HepG2 (cell line): ENCODE data around the gene RPLP2. TPM values are rescaled to one million over a fixed set of nuclear protein-coding genes. Genes with fewer than 3 reads are reported as not detected.
A peak's percentile ranks its signal among the peaks of the same experiment; 100 is the strongest.

Experiments
- ATAC-seq: fragments of 200-7000 bp; cut with Tn5 transposase; 3 replicates; pipeline ENCODE4 v1.9.1; 2020; ENCODE audit warnings: mild to moderate bottlenecking, moderate library complexity
- BruUV-seq: library from RNA; stranded (reverse); fragments of 400-500 nt; replicated peaks from 2 replicates; lab custom pipeline; 2021; lab: Mats Ljungman, UMichigan
- CTCF ChIA-PET: fragments of 300-600 bp; formaldehyde crosslinking; extraction: SDS; loops from one replicate; lab custom pipeline; 2021; ENCODE audit warnings: low total read pairs, inconsistent platforms, low intra/inter-chr PET ratio; lab: Yijun Ruan, JAX
- POLR2A ChIA-PET: fragments of 350-600 bp; sonication (Branson Sonifier 250); formaldehyde crosslinking; loops from one replicate; lab custom pipeline; 2020; ENCODE audit warnings: antibody characterized with exemption, inconsistent platforms; lab: Yijun Ruan, JAX
- DNase-seq: peaks from one replicate; pipeline ENCODE4 v3.0.0-alpha.2; 2015; ENCODE audit warnings: low spot score
- FAIRE-seq: peaks from 3 replicates; lab custom pipeline; 2011; peaks lifted over from hg19 to GRCh38; lab: Jason Lieb, UNC
- H2AFZ ChIP-seq: one replicate; pipeline ENCODE4 v1.6.1; 2011; ENCODE audit warnings: low read length, inconsistent platforms
- H3K27ac ChIP-seq: fragments of 300-600 bp; 3 replicates; pipeline ENCODE4 v1.8.0; 2011; ENCODE audit warnings: mixed run types, mild to moderate bottlenecking, mixed read lengths, low read length, inconsistent platforms; ENCODE audit not compliant: insufficient read depth; ENCODE audit errors: extremely low read length
- H3K27me3 ChIP-seq, 2 experiments: fragments of 200-600 bp in 1 of 2; 2 replicates in 1 of 2; 3 replicates in 1 of 2; pipeline versions ENCODE4 v1.6.0 to v1.8.0; 2011; ENCODE audit warnings: low read length in 2 of 2, mild to moderate bottlenecking in 2 of 2, moderate library complexity in 2 of 2, inconsistent platforms in 1 of 2; ENCODE audit not compliant: insufficient read depth in 2 of 2, control insufficient read depth in 1 of 2
- H3K36me3 ChIP-seq, 2 experiments: fragments of 200-600 bp in 1 of 2; replicated peaks in 1 of 2; 2 replicates in 1 of 2; 3 replicates in 1 of 2; pipeline versions ENCODE4 v1.5.1 to v1.8.0; 2011; ENCODE audit warnings: low read length in 2 of 2, inconsistent platforms in 1 of 2; ENCODE audit not compliant: insufficient read depth in 2 of 2, control insufficient read depth in 1 of 2
- H3K4me1 ChIP-seq: 2 replicates; pipeline ENCODE4 v1.5.1; 2012; ENCODE audit warnings: low read length, inconsistent platforms; ENCODE audit not compliant: insufficient read depth
- H3K4me2 ChIP-seq: 2 replicates; pipeline ENCODE4 v1.6.0; 2011; ENCODE audit warnings: low read depth, low read length, inconsistent platforms
- H3K4me3 ChIP-seq, 3 experiments: fragments of 200-600 bp in 1 of 3; sonication (generic), shearing (Covaris generic) in 1 of 3; replicated peaks in 1 of 3; 2 replicates each; pipeline ENCODE4 v1.5.1; 2011 to 2016; ENCODE audit warnings: low read length in 3 of 3, inconsistent platforms in 2 of 3, low read depth in 2 of 3, mild to moderate bottlenecking in 2 of 3, control low read depth in 1 of 3, mixed read lengths in 1 of 3; ENCODE audit not compliant: insufficient read depth in 1 of 3
- H3K79me2 ChIP-seq: one replicate; pipeline ENCODE4 v1.6.1; 2011; ENCODE audit warnings: low read length, inconsistent platforms; ENCODE audit not compliant: insufficient read depth
- H3K9ac ChIP-seq: 2 replicates; pipeline ENCODE4 v1.6.0; 2011; ENCODE audit warnings: mild to moderate bottlenecking, low read depth, low read length, inconsistent platforms; ENCODE audit not compliant: insufficient read depth
- H3K9me3 ChIP-seq: 2 replicates; pipeline ENCODE4 v1.5.1; 2012; ENCODE audit warnings: mild to moderate bottlenecking, low read length
- H4K20me1 ChIP-seq: 2 replicates; pipeline ENCODE4 v1.6.0; 2011; ENCODE audit warnings: inconsistent platforms, mild to moderate bottlenecking, low read length, moderate library complexity; ENCODE audit not compliant: insufficient read depth
- ARID5B ChIP-seq: IDR thresholded peaks from 2 replicates; pipeline ENCODE4 v1.4.0; 2020; ENCODE audit warnings: mild to moderate bottlenecking, missing genetic modification reagents
- CBX5 ChIP-seq: sonication (generic); formaldehyde crosslinking; IDR thresholded peaks from 2 replicates; pipeline ENCODE4 v1.4.0; 2020; ENCODE audit warnings: missing genetic modification reagents, borderline replicate concordance
- DNMT3B ChIP-seq: conservative IDR thresholded peaks from 2 replicates; pipeline ENCODE4 v1.6.1; 2016; ENCODE audit warnings: missing biosample characterization, control low read depth
- FOXA3 ChIP-seq: IDR thresholded peaks from 2 replicates; pipeline ENCODE4 v1.6.1; 2016; ENCODE audit warnings: missing genetic modification reagents, missing compliant biosample characterization
- GMEB1 ChIP-seq: sonication (generic); formaldehyde crosslinking; IDR thresholded peaks from 2 replicates; pipeline ENCODE4 v1.5.1; 2020; ENCODE audit warnings: missing genetic modification reagents, mild to moderate bottlenecking, borderline replicate concordance
- HMG20A ChIP-seq: IDR thresholded peaks from 2 replicates; pipeline ENCODE4 v1.6.1; 2016; ENCODE audit warnings: borderline replicate concordance
- MAFF ChIP-seq: IDR thresholded peaks from 2 replicates; pipeline ENCODE4 v1.6.1; 2011; ENCODE audit warnings: low read depth, low read length, improper control_type of control experiment
- NFAT5 ChIP-seq: sonication (generic); formaldehyde crosslinking; IDR thresholded peaks from 2 replicates; pipeline ENCODE4 v1.4.0; 2020; ENCODE audit warnings: missing genetic modification reagents
- TEF ChIP-seq: sonication (generic); formaldehyde crosslinking; IDR thresholded peaks from 2 replicates; pipeline ENCODE4 v1.5.0; 2020; ENCODE audit warnings: missing genetic modification reagents
- ZNF543 ChIP-seq: sonication (generic); formaldehyde crosslinking; IDR thresholded peaks from 2 replicates; pipeline ENCODE4 v1.4.0; 2020; ENCODE audit warnings: mild to moderate bottlenecking, missing genetic modification reagents
- WGBS: methylation state at CpG from one replicate; pipeline ENCODE4 v1.1.6; 2017; ENCODE audit warnings: low lambda C conversion rate; 5-methylcytosine and 5-hydroxymethylcytosine counted together
- in situ Hi-C: cut with HindIII; loops from 2 replicates; pipeline ENCODE4 v1.10.0; 2017; ENCODE audit warnings: low pct_unique_long_range_greater_than_20kb; ENCODE audit not compliant: extremely low pct_ligation_motif_present
- intact Hi-C: fragments of 100-400 bp; cut with micrococcal nuclease; formaldehyde crosslinking; loops from one replicate; pipeline ENCODE4 v1.10.0; 2022; ENCODE audit not compliant: unreplicated experiment
- polyA plus RNA-seq, 8 experiments: library from polyadenylated mRNA; depleted of rRNA in 3 of 8; stranded (reverse) in 7 of 8; unstranded in 1 of 8; fragments of >200 nt; fragmentation: Illumina TruSeq in 4 of 8; extraction: Trizol in 4 of 8; gene quantifications; 2 replicates each; pipeline versions ENCODE4 v1.2.1 to v1.2.3, GENCODE V29; 2011 to 2016; ENCODE audit warnings: low read depth in 4 of 8, missing spikeins in 1 of 8, mixed read lengths in 1 of 8; ENCODE audit not compliant: insufficient read depth in 1 of 8
- total RNA-seq, 5 experiments: library from RNA; depleted of rRNA; stranded (reverse); fragments of >200 nt; fragmentation: Illumina TruSeq; extraction: Trizol; gene quantifications; 2 replicates each; pipeline ENCODE4 v1.2.3, GENCODE V29; 2016; ENCODE audit warnings: low read depth in 1 of 5

Gene RPLP2
- total and polyA plus RNA-seq, 2 of the 13 experiments (the other 11 are each of a cell fraction or from before 2014, with no cell fraction given), result 978 to 2,106 TPM

GRCh38 chr11:844693-845644 is 35.2 kb downstream of the RPLP2 start:
- Histone ChIP-seq H3K9me3 (no peaks in the 10 kb centered on the region), H3K27me3 (no peaks in the 10 kb centered on the region), H3K36me3 (peaks cover 2 to 8% of the 10 kb centered on the region in 2 experiments), H3K4me2 (peak overlapping the region; percentile 85), H3K4me1 (peaks cover 40% of the 10 kb centered on the region), H4K20me1 (peaks cover 15% of the 10 kb centered on the region; the same call in 1 of the 2 replicates), H2AFZ (no peak overlapping the region), H3K27ac (peak overlapping the region; percentile 83), H3K79me2 (peaks cover 25% of the 10 kb centered on the region), H3K4me3 (peak overlapping the region; percentile 97 to 100 (median 98); a peak in 5 of 6 replicates), H3K9ac (peak overlapping the region; percentile 92)
- WGBS, result 37% methylated on average over 20 of the region's 31 CpGs
- CTCF ChIA-PET, result no interaction called here
- intact Hi-C loops, result loop anchor here (5.0 kb wide), 1 partner anchor 38 kb away; the partner anchor contains the start of genes PIDD1 and RPLP2
- peak; percentile 45 for ATAC-seq
- POLR2A ChIA-PET, result interaction anchor here (0.6 to 11.1 kb wide), 13 partner anchors 12 to 205 kb away, joined by 3 to 141 read pairs (median 4); partner anchors contain the start of genes CD151, CRACR2B, PNPLA2 and RPLP2
- peak; percentile 96 for FAIRE-seq
- peak; percentile 88 for DNase-seq
- in situ Hi-C loops, result no loop called here
- no TSS peak for BruUV-seq
- TF ChIP-seq ARID5B (CRISPR knock-in tag), result 0 out of 2 replicates have a peak, but pooled peaks have one; percentile 25
- TF ChIP-seq ZNF543 (CRISPR knock-in tag), result 0 out of 2 replicates have a peak, but pooled peaks have one; percentile 72
- TF ChIP-seq CBX5 (CRISPR knock-in tag), result peak; percentile 40; the same call in 1 of the 2 replicates
- TF ChIP-seq HMG20A (CRISPR knock-in tag), result no peak
- TF ChIP-seq NFAT5 (CRISPR knock-in tag), result 0 out of 2 replicates have a peak, but pooled peaks have one; percentile 10
- no peak for TF ChIP-seq DNMT3B
- peak; percentile 47; the same call in 1 of the 2 replicates for TF ChIP-seq GMEB1 (CRISPR knock-in tag)
- no peak for TF ChIP-seq FOXA3 (CRISPR knock-in tag)
- TF ChIP-seq MAFF, result no peak
- TF ChIP-seq TEF, result no peak
